Uterus (tissue), 2 donors: Measurements from ENCODE around the gene GTF2F2.

Source experiments
- CTCF ChIP-seq, 4 experiments: fragments of 200-600 bp in 2 of 4; fragments of 450-650 bp in 2 of 4; sonication (generic) in 2 of 4; IDR thresholded peaks; one replicate each; pipeline ENCODE4 v1.5.1; 2016 to 2019; ENCODE audit warnings: antibody characterized with exemption in 4 of 4, mild to moderate bottlenecking in 2 of 4, moderate library complexity in 1 of 4
- POLR2A ChIP-seq, 2 donors: fragments of 450-650 bp; IDR thresholded peaks; one replicate each; pipeline ENCODE4 v1.6.1; 2016; ENCODE audit warnings: antibody characterized with exemption in 2 of 2, mild to moderate bottlenecking in 1 of 2, moderate library complexity in 1 of 2

- TF ChIP-seq CTCF (IDR thresholded peaks at IDR 0.05) (no peak), POLR2A (IDR thresholded peaks at IDR 0.05) (no peak)
These were observed 76.3 kb downstream of the GTF2F2 start for GRCh38 chr13:45196622-45197021.
